ENCODE measurements around the gene PMP22.

PMP22 gene

DNA sequence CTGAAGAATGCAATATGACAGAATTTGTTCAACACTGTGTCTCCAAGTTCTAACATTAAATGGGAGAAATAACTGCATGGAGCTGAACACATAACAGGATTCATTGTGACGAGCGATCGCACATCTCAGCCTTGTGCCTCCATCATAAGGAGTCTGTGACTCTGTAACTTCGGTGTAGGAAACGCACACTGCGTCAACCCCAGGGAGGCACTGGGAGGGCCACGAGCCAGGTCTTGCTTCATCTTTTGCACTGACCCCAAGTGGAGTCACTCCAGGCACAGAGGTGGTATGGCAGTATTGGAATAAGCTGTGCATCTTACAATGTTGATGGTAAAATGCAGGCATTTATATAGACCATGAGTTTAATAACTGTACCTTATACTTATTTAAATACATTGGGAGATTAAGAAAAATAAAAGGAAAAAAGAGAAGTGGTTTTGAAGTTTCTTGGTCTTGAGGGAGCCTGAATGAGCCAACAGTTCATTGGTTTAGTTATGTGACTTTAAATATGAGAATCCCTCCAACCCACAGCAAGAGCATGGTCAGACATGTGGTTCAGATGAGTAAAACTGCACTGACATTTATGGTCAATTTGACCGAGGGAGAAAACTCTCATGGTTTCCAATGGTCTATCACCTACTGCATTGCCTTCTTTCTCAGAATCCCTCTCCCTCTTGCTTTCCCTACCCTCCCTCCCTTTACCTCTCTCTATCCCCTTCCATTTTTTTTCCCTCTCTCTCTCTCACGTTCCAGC, 5.7 kb upstream of the PMP22 start:
- no peak overlapping the region for H3K4me3 ChIP-seq (replicated peaks; ENCODE audit: low read depth, low read length)
- DNase-seq (ENCODE audit: low read depth): no peak
- TF ChIP-seq, protein P1, sequence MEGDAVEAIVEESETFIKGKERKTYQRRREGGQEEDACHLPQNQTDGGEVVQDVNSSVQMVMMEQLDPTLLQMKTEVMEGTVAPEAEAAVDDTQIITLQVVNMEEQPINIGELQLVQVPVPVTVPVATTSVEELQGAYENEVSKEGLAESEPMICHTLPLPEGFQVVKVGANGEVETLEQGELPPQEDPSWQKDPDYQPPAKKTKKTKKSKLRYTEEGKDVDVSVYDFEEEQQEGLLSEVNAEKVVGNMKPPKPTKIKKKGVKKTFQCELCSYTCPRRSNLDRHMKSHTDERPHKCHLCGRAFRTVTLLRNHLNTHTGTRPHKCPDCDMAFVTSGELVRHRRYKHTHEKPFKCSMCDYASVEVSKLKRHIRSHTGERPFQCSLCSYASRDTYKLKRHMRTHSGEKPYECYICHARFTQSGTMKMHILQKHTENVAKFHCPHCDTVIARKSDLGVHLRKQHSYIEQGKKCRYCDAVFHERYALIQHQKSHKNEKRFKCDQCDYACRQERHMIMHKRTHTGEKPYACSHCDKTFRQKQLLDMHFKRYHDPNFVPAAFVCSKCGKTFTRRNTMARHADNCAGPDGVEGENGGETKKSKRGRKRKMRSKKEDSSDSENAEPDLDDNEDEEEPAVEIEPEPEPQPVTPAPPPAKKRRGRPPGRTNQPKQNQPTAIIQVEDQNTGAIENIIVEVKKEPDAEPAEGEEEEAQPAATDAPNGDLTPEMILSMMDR (IDR thresholded peaks at IDR 0.05; ENCODE audit: low read length, missing control alignments): no peak

DNA sequence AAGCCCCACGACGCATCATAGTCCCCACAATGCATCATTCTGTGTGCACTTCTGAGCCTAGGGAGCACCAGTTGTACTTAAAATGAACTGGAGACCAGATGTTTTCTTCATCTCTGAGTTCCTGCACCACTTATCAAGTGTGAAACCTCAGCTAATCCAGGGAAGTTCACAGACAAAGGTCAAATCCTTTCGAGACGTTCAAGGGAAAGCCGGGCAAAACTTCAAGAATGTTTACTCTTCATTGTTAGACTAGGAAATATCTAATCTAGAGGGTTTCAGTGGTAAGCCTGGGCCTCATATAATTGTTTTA, 4.6 kb upstream of the PMP22 start:
- TF ChIP-seq, protein P1 (IDR thresholded peaks at IDR 0.05; ENCODE audit: low read length, missing control alignments): no peak
- peak; percentile 54 for DNase-seq (ENCODE audit: low read depth)
- no peak overlapping the region for H3K4me3 ChIP-seq (replicated peaks; ENCODE audit: low read depth, low read length)

DNA sequence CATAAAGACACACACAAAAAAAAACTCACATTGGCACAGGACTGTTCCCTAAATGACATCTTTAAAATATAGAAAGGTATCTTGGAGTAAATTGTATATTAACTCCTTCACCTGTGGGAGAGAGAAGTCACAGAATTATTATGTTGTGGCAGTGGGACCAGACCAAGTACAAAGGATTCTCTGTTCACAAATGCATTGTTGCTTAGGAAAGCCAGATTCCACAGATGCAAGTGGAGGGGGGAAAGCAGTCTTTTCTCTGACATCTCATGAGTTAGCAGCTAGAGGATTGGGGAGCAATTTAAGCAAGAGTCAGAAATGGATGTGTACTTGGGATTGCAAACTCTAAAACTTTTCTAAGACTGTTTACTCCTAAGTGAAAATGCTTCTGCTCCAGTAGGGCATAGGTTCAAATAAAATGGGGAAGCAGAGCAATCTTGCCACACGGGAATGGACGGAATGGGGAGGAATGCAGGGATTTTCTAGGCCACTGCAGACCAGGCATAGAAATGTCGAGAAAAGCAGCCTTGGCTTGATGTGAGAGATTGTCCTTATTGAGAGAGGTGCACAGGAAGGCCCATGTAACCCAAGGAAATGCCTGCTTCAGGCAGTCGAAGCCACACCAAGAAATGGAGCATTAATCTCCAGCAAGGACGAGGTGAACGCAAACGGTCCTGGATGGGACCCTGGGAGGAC, 4.1 kb upstream of the PMP22 start:
- no peak for DNase-seq (ENCODE audit: low read depth)
- H3K4me3 ChIP-seq (replicated peaks; ENCODE audit: low read depth, low read length): no peak overlapping the region

DNA sequence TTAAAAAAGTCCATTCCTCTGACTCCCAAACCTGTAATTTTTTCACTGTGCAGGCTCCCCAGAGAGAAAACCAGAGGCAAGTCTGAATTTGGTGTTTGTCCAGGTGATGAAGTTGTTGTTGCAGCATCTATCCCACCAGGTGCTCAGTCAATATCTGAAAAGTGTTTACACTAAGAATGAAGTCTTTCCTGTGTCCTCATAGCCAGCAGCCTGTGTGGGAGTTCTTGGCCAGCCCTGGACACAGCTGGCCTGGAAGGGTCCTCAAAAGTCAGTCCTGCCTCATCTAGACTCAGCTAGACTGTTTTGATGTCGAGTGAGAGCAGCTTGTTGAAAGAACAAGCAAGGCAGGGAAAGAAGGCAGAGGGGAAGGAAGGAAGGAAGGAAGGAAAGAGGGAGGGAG, 3.3 kb upstream of the PMP22 start:
- TF ChIP-seq, protein P1 (IDR thresholded peaks at IDR 0.05; ENCODE audit: low read length, missing control alignments): no peak
- no peak overlapping the region for H3K4me3 ChIP-seq (replicated peaks; ENCODE audit: low read depth, low read length)
- DNase-seq (ENCODE audit: low read depth): no peak

More for the DNA sequence above, 4.1 kb upstream of the PMP22 start:
- TF ChIP-seq, protein P1 (IDR thresholded peaks at IDR 0.05; ENCODE audit: low read length, missing control alignments): no peak

DNA sequence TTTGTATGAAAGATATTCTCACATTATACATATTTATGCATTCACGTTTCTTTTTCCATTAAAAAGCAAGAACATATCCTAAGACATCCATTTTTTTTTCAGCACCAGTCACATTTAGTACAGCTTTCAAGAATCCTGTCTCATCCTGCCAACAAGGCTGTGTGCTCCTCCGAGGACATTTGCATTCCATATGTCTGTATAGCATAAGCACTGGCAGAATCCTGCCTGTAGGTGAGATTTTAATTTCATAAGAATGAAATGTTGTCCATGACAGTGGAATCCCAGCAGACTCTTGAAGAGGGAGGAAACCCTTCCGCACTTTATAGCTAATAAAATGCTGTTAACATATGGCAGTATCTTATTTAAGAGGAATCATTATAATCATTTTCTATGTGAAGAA, 2.9 kb upstream of the PMP22 start:
- no peak for DNase-seq (ENCODE audit: low read depth)
- TF ChIP-seq, protein P1 (IDR thresholded peaks at IDR 0.05; ENCODE audit: low read length, missing control alignments): no peak
- no peak overlapping the region for H3K4me3 ChIP-seq (replicated peaks; ENCODE audit: low read depth, low read length)

DNA sequence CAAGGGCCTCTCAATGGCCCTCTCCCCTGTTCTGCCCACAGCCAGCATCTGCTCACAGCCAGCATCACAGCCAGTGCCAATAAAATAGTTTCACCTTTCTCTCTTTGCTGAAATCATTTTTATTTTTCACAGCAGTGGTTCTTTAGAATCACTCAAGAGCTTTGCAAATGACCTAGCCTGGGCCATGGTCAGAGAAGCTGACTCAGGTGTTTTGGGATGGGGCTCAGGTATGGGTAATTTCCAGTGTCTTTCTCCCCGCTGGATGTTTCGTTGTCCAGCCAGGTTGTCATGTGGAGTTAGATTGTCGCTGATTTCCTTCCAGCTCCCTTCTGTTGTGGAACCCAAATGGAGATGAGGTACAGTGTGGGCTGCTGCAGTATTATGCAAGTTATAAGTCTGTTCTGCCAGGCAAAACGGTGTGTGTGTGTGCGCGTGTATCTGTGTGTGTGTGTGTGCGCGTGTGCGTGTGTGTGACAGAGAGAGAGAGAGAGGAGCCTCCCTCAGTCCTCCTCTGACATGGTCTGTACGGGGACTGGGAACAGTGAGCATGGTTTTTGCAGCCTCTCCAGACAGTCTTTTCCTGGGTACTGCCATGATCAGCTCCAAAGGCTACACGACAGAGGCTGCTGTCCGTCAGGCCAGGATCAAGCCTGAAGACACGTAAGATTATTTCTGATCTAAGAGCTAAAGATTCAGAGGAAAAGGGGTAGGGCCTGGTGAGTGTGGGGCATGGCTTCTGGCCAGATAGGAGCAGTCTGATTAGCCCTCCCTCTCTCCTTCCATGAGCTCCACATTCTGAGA, 1.4 kb upstream of the PMP22 start:
- TF ChIP-seq, protein P1 (IDR thresholded peaks at IDR 0.05; ENCODE audit: low read length, missing control alignments): no peak
- no peak for DNase-seq (ENCODE audit: low read depth)
- no peak overlapping the region for H3K4me3 ChIP-seq (replicated peaks; ENCODE audit: low read depth, low read length)

Data from fibroblast of pulmonary artery (primary cell).